K562 (cell line): ENCODE measurements around the gene MFN1. TPM values are rescaled to one million over a fixed set of nuclear protein-coding genes. Genes with fewer than 3 reads are reported as not detected.
A peak's percentile ranks its signal among the peaks of the same experiment; 100 is the strongest.

Experiments used
- ATF1 ChIP-seq, 2 experiments: fragments of 450-650 bp in 1 of 2; IDR thresholded peaks; 2 replicates each; pipeline ENCODE4 v1.6.1; 2016; ENCODE audit warnings: missing compliant biosample characterization in 1 of 2, missing genetic modification characterization in 1 of 2
- ESRRA ChIP-seq: fragments of 450-650 bp; IDR thresholded peaks from 2 replicates; pipeline ENCODE4 v1.6.1; 2014; ENCODE audit warnings: low read depth, mild to moderate bottlenecking, moderate library complexity, borderline replicate concordance
- JUN ChIP-seq, 2 experiments: sonication (generic) in 1 of 2; formaldehyde crosslinking in 1 of 2; IDR thresholded peaks; 2 replicates each; pipeline versions ENCODE4 v1.6.1 to v1.8.0; 2012 to 2022; ENCODE audit warnings: borderline replicate concordance in 2 of 2, mild to moderate bottlenecking in 2 of 2, improper control_type of control experiment in 1 of 2, low read depth in 1 of 2, low read length in 1 of 2, missing genetic modification reagents in 1 of 2
- NCOA6 ChIP-seq: fragments of 450-650 bp; IDR thresholded peaks from 2 replicates; pipeline ENCODE4 v1.6.1; 2017; ENCODE audit warnings: mild to moderate bottlenecking
- NEUROD1 ChIP-seq: fragments of 150-350 bp; IDR thresholded peaks from 2 replicates; pipeline ENCODE4 v1.6.1; 2014; ENCODE audit warnings: borderline replicate concordance, low read length, low read depth; ENCODE audit not compliant: partially characterized antibody
- NONO ChIP-seq, 2 experiments: fragments of 200-400 bp in 1 of 2; fragments of 450-650 bp in 1 of 2; formaldehyde crosslinking in 1 of 2; IDR thresholded peaks; 2 replicates each; pipeline ENCODE4 v1.6.1; 2017; ENCODE audit warnings: low read depth in 2 of 2, mild to moderate bottlenecking in 2 of 2, moderate library complexity in 2 of 2, low read length in 1 of 2
- NR2C2 ChIP-seq, 2 experiments: fragments of 200-800 bp in 1 of 2; sonication (Bioruptor generic) in 1 of 2; sonication (generic) in 1 of 2; formaldehyde crosslinking in 1 of 2; IDR thresholded peaks; 2 replicates each; pipeline versions ENCODE4 v1.6.1 to v1.8.0; 2016 to 2022; ENCODE audit warnings: mild to moderate bottlenecking in 1 of 2, missing compliant biosample characterization in 1 of 2, missing genetic modification characterization in 1 of 2, missing genetic modification reagents in 1 of 2
- NR3C1 ChIP-seq: sonication (generic); formaldehyde crosslinking; IDR thresholded peaks from 2 replicates; pipeline ENCODE4 v1.8.1; 2022; ENCODE audit warnings: missing genetic modification reagents
- NRF1 ChIP-seq, 2 experiments: fragments of 450-650 bp; IDR thresholded peaks in 1 of 2; conservative IDR thresholded peaks in 1 of 2; 2 replicates each; pipeline ENCODE4 v1.6.1; 2014; ENCODE audit warnings: mild to moderate bottlenecking in 2 of 2
- POLR2AphosphoS5 ChIP-seq: IDR thresholded peaks from 2 replicates; pipeline ENCODE4 v1.6.1; 2011; ENCODE audit warnings: mild to moderate bottlenecking, low read depth, low read length, moderate library complexity; ENCODE audit not compliant: control insufficient read depth, insufficient read depth
- PTBP1 ChIP-seq: fragments of 200-400 bp; formaldehyde crosslinking; IDR thresholded peaks from 2 replicates; pipeline ENCODE4 v1.6.1; 2017; ENCODE audit warnings: low read depth, low read length
- SMAD4 ChIP-seq: fragments of 250-450 bp; sonication (Bioruptor Pico); conservative IDR thresholded peaks from 2 replicates; pipeline ENCODE4 v1.8.0; 2021; ENCODE audit warnings: inconsistent platforms, mild to moderate bottlenecking, moderate library complexity
- TBL1XR1 ChIP-seq, 2 experiments: IDR thresholded peaks; 2 replicates each; pipeline ENCODE4 v1.6.1; 2012; ENCODE audit warnings: improper control_type of control experiment in 2 of 2, low read length in 2 of 2, mild to moderate bottlenecking in 1 of 2
- TRIM24 ChIP-seq, 2 experiments: fragments of 450-650 bp; IDR thresholded peaks; 2 replicates each; pipeline ENCODE4 v1.6.1; 2016
- ZNF282 ChIP-seq: sonication (generic); formaldehyde crosslinking; IDR thresholded peaks from 2 replicates; pipeline ENCODE4 v1.8.1; 2023; ENCODE audit warnings: missing genetic modification reagents
- ZNF79 ChIP-seq: fragments of 250-450 bp; sonication (Bioruptor Pico); IDR thresholded peaks from 2 replicates; pipeline ENCODE4 v1.4.0; 2020; ENCODE audit warnings: low read depth, mild to moderate bottlenecking, moderate library complexity
- polyA plus RNA-seq, 8 experiments: library from polyadenylated mRNA; depleted of rRNA in 4 of 8; stranded (reverse) in 5 of 8; unstranded in 3 of 8; fragments of >200 nt; fragmentation: Nextera tagmentation in 2 of 8; fragmentation: Illumina TruSeq in 1 of 8; extraction: Ambion mirVana in 2 of 8; extraction: Trizol in 1 of 8; gene quantifications; 2 replicates each; pipeline versions ENCODE4 v1.2.1 to v1.2.3, GENCODE V29; 2011 to 2014; ENCODE audit warnings: inconsistent platforms in 1 of 8, missing spikeins in 1 of 8
- total RNA-seq, 7 experiments: library from RNA; depleted of rRNA in 6 of 7; stranded (reverse); fragments of >200 nt in 6 of 7; fragmentation: Illumina TruSeq in 2 of 7; extraction: Trizol in 2 of 7; gene quantifications; 2 replicates each; pipeline versions ENCODE4 v1.2.1 to v1.2.3, GENCODE V29; 2011 to 2021; ENCODE audit warnings: low replicate concordance in 1 of 7
- TF ChIP-seq, protein P1 (sequence below): sonication (generic); formaldehyde crosslinking; IDR thresholded peaks from 2 replicates; pipeline ENCODE4 v1.8.1; 2023; ENCODE audit warnings: missing genetic modification reagents, mild to moderate bottlenecking, borderline replicate concordance
- TF ChIP-seq, protein P2 (sequence below), 2 experiments: IDR thresholded peaks; 2 replicates each; pipeline ENCODE4 v1.6.1; 2011; ENCODE audit warnings: borderline replicate concordance in 1 of 2, control low read depth in 1 of 2, low read depth in 1 of 2, low read length in 1 of 2, mild to moderate bottlenecking in 1 of 2, mixed read lengths in 1 of 2, moderate library complexity in 1 of 2; ENCODE audit not compliant: insufficient read depth in 1 of 2, insufficient read length in 1 of 2, poor library complexity in 1 of 2, severe bottlenecking in 1 of 2; ENCODE audit errors: extremely low read depth in 1 of 2

MFN1 gene
- total and polyA plus RNA-seq, 9 of the 15 experiments (the other 6 are each of a cell fraction or from before 2014, with no cell fraction given): 10.5 to 42.7 (median 22.6) TPM

DNA sequence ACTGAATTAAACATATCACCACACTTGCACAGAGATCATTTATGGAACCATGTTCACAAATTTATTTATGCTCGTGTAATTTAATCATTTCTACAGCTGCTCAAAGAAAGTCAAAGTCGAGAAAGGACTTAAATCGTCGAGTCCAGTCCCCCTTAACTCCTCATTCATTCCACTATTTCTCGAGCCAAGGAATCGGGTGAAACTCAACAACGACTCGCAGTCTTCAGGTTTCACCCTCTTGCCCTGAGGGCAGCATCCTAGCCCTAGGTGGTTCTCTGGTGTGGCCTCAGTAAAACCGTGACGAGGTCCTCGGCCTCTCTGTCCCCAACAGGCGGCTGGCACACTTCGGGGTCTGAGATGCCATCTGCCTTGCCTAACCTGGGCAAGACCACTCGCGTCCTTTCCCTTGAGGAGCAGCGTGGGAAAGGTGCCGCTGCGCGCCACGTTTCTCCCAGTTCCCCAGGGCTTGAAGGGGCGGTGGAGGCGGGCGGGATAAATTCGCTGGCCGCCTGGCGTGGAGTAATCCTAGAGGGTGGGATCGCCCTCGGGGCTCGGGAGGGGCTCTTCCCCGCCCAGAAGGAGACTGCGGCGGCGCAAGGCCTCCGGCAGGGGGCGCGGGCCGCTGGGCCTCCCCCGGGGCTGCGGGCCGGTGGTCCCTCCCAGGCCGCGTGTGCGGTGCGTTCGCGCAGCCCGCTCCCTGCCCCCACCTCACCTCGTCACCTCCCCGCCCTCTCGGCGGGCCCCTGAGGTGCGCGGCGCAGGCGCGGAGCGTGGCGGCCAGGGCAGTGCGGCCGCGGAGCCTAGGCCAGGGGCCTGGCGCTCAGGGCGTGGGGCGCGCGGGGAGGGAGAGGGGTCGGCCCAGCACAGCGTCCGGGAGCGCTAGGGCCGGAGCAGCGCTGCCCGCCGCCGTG, 25.0 kb upstream of the MFN1 start, which contains the start of gene ZNF639 (continued):
- TF ChIP-seq JUN (IDR thresholded peaks at IDR 0.05; ENCODE audit: borderline replicate concordance, low read depth, low read length) (peak; percentile 33; the same call in 1 of the 2 replicates), JUN (CRISPR knock-in tag; IDR thresholded peaks at IDR 0.05; ENCODE audit: borderline replicate concordance) (0 out of 2 replicates have a peak, but pooled peaks have one; percentile 74), SMAD4 (peak; percentile 46; the same call in 1 of the 2 replicates), NRF1 (conservative IDR thresholded peaks at IDR 0.05 in 1 of 2, IDR thresholded peaks at IDR 0.05 in 1 of 2) (peak; percentile 86 to 89; a peak in 3 of 4 replicates), NEUROD1 (peak; percentile 45), NONO (IDR thresholded peaks at IDR 0.05; ENCODE audit: low read depth in 2 of 2, low read length in 1 of 2) (peak; percentile 48 to 96; a peak in 3 of 4 replicates), ZNF282 (0 out of 2 replicates have a peak, but pooled peaks have one; percentile 6), PTBP1 (0 out of 2 replicates have a peak, but pooled peaks have one; percentile 3), ZNF79 (no peak), ESRRA (peak; percentile 34; the same call in 1 of the 2 replicates), NR2C2 (CRISPR knock-in tag; IDR thresholded peaks at IDR 0.05) (peak; percentile 46; the same call in 1 of the 2 replicates), NR2C2 (tag; IDR thresholded peaks at IDR 0.05) (no peak), ATF1 (CRISPR knock-in tag; IDR thresholded peaks at IDR 0.05) (no peak), ATF1 (tag; IDR thresholded peaks at IDR 0.05) (peak; percentile 76), TRIM24 (IDR thresholded peaks at IDR 0.05) (0 out of 4 replicates have a peak, but pooled peaks of 1 of the 2 experiments have one; percentile 40), TBL1XR1 (IDR thresholded peaks at IDR 0.05; ENCODE audit: low read length in 2 of 2) (peak in 1 of 2 experiments; percentile 77; a peak in 1 of 4 replicates), NCOA6 (peak; percentile 74), POLR2AphosphoS5 (peak; percentile 75; the same call in 1 of the 2 replicates), NR3C1 (CRISPR knock-in tag) (0 out of 2 replicates have a peak, but pooled peaks have one; percentile 54)
- TF ChIP-seq, protein P1, sequence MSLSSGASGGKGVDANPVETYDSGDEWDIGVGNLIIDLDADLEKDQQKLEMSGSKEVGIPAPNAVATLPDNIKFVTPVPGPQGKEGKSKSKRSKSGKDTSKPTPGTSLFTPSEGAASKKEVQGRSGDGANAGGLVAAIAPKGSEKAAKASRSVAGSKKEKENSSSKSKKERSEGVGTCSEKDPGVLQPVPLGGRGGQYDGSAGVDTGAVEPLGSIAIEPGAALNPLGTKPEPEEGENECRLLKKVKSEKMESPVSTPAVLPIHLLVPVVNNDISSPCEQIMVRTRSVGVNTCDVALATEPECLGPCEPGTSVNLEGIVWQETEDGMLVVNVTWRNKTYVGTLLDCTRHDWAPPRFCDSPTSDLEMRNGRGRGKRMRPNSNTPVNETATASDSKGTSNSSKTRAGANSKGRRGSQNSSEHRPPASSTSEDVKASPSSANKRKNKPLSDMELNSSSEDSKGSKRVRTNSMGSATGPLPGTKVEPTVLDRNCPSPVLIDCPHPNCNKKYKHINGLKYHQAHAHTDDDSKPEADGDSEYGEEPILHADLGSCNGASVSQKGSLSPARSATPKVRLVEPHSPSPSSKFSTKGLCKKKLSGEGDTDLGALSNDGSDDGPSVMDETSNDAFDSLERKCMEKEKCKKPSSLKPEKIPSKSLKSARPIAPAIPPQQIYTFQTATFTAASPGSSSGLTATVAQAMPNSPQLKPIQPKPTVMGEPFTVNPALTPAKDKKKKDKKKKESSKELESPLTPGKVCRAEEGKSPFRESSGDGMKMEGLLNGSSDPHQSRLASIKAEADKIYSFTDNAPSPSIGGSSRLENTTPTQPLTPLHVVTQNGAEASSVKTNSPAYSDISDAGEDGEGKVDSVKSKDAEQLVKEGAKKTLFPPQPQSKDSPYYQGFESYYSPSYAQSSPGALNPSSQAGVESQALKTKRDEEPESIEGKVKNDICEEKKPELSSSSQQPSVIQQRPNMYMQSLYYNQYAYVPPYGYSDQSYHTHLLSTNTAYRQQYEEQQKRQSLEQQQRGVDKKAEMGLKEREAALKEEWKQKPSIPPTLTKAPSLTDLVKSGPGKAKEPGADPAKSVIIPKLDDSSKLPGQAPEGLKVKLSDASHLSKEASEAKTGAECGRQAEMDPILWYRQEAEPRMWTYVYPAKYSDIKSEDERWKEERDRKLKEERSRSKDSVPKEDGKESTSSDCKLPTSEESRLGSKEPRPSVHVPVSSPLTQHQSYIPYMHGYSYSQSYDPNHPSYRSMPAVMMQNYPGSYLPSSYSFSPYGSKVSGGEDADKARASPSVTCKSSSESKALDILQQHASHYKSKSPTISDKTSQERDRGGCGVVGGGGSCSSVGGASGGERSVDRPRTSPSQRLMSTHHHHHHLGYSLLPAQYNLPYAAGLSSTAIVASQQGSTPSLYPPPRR (CRISPR knock-in tag): peak; percentile 88
- TF ChIP-seq, protein P2, sequence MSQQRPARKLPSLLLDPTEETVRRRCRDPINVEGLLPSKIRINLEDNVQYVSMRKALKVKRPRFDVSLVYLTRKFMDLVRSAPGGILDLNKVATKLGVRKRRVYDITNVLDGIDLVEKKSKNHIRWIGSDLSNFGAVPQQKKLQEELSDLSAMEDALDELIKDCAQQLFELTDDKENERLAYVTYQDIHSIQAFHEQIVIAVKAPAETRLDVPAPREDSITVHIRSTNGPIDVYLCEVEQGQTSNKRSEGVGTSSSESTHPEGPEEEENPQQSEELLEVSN (IDR thresholded peaks at IDR 0.05; ENCODE audit: borderline replicate concordance in 1 of 2, extremely low read depth in 1 of 2, insufficient read depth in 1 of 2, insufficient read length in 1 of 2, low read depth in 1 of 2, low read length in 1 of 2, poor library complexity in 1 of 2, severe bottlenecking in 1 of 2): peak; percentile 63 to 88
